GM21619 (cell line): ENCODE results near the gene CYS1.
"Not testable (repeated sequence)": the region's sequence is repeated elsewhere in the genome, so short reads cannot be mapped to it uniquely, and the experiment has no call there.

Experiments
- ATAC-seq: cut with Tn5 transposase; IDR thresholded peaks from one replicate; pipeline ENCODE4 v1.9.1; 2021; ENCODE audit not compliant: unreplicated experiment

The CYS1 gene

GRCh38 chr2:10079870-10080535 is at the start of gene CYS1:
Gene CYS1, minus strand, starts transcription at chr2:10080411. Its CDS starts 188 bp downstream, at chr2:10080223.
- ATAC-seq: peak; percentile 21

DNA sequence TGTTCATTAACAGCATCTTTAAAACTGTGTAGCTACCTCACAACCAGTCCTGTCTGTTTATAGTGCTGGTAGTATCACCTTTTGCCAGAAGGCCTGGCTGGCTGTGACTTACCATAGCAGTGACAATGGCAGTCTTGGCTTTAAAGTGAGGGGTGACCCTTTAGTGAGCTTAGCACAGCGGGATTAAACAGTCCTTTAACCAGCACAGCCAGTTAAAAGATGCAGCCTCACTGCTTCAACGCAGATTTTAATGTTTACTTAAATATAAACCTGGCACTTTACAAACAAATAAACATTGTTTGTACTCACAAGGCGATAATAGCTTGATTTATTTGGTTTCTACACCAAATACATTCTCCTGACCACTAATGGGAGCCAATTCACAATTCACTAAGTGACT is 49.3 kb upstream of the CYS1 start:
- ATAC-seq: no peak

GRCh38 chr2:10128420-10128819 is 48.2 kb upstream of the CYS1 start:
- no peak for ATAC-seq

- ATAC-seq: no peak
These were observed 46.4 kb upstream of the CYS1 start for GRCh38 chr2:10126632-10127026.

GRCh38 chr2:10125842-10126631 is 45.8 kb upstream of the CYS1 start:
- no peak for ATAC-seq

DNA sequence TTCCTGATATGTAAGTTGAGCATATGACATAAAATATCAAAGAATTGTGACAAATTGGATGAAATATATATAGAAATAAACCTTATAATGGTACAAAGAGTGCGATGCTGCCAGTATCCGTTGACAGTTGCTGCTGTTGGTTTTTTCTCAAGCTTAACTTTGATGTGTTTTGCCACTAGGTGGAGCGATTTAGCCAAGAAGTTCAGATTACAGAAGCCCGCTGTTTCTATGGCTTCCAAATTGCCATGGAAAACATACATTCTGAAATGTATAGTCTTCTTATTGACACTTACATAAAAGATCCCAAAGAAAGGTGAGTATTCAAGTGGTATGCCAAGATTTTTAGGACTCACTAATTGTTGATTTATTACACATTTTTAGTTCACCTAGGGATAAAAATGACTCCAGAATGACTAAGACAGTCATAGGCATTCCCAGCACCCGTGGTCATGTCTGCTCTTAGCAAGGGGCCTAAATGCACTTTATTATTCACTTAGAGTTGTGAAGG is 44.4 kb upstream of the CYS1 start:
- no peak for ATAC-seq

- no peak for ATAC-seq
These were observed 43.1 kb upstream of the CYS1 start for GRCh38 chr2:10123281-10123680.

- peak; percentile 58 for ATAC-seq
These were observed 42.5 kb upstream of the CYS1 start, which contains the start of gene RRM2 for GRCh38 chr2:10122500-10123280. Gene RRM2, plus strand, starts transcription at chr2:10122739. Its CDS starts 60 bp downstream, at chr2:10122799.

- no peak for ATAC-seq
These were observed 40.8 kb upstream of the CYS1 start for GRCh38 chr2:10120877-10121574.

- peak; percentile 45 for ATAC-seq
These were observed 40.1 kb upstream of the CYS1 start for GRCh38 chr2:10120158-10120876.

DNA sequence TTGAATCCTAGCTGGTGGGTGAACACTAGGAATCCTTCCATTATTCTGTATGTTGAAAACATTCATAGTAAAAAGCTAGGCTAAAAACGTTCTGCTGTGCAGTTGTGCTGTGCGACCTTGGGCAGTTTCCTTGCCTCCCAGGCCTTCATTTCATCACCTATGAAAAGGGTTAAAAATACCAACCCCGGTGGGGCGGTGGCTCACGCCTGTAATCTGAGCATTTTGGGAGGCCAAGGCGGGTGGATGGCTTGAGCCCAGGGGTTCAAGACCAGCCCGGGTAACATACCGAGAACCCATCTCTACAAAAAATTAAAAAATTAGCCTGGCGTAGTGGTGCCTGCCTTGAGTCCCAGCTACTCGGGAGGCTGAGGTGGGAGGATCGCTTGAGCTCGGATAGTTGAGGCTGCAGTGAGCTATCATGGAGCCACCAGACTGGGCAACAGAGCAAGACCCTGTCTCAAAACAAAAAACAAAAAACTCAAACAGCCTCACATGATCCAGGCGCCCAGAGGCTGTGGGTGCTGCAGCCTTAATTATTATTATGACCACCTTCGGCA is 39.5 kb upstream of the CYS1 start:
- no peak for ATAC-seq

GRCh38 chr2:10119027-10119325 is 38.8 kb upstream of the CYS1 start:
- no peak for ATAC-seq

DNA sequence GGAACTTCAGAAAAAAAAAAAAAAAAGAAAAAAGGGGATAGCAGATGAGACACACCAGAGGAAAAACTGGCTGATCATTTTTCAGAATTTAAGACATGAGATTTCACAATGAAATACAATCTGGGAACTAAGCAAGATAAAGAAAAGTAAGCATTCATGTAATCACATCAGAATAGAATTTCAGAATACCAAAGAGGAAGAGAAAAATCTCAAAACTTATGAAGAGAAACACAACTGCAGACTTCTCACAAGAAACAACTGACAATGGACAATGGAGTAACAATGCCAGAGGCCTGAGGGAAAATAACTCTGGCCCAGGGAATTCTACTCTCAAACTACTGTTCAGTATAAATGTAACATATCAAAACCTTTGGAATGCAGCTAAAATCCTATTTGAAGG is 29.1 kb upstream of the CYS1 start:
- ATAC-seq: no peak

DNA sequence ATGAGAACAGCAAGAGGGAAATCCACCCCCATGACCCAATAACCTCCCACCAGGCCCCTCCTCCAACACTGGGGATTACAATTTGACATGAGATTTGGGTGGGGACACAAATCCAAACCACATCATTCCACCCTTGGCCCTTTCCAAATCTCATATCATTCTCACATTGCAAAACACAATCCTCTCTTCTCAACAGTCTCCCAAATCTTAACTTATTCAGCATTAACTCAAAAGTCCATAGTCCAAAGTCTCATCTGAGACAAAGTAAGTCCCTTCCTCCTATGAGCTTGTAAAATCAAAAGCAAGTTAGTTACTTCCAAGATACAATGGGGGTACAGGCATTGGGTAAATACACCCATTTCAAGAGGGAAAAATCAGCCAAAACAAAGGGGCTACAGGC is 24.7 kb upstream of the CYS1 start:
- ATAC-seq: not testable (repeated sequence)

DNA sequence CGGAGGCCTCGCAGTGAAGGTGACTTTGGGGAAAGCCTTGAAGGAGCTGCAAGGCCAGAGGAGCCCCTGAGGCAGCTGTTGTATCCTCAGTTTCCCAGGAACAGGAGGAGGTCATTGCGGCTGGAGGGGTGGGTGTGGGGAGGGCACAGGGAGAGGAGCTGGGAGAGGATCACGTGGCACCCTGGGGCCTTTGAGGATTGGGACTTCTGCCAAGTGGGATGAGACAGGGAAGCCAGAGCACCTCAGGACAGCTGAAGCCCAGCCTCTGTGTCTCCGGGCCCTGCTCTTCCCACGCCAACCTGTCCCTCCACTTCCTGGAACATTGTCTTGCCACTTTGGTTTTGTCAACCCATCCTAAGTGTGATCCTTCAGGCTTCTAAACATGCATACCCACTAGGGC is 23.0 kb upstream of the CYS1 start:
- ATAC-seq: no peak

- no peak for ATAC-seq
These were observed 21.3 kb upstream of the CYS1 start for GRCh38 chr2:10101491-10101890.

- no peak for ATAC-seq
These were observed 17.3 kb upstream of the CYS1 start for GRCh38 chr2:10097352-10098148.

- ATAC-seq: no peak
These were observed 16.4 kb upstream of the CYS1 start for GRCh38 chr2:10096641-10097040.

- ATAC-seq: no peak
These were observed 15.0 kb upstream of the CYS1 start for GRCh38 chr2:10095175-10095574.
